HG03039 (cell line): Measurements from ENCODE around the gene PUM1.
"Not testable (repeated sequence)": the region's sequence is repeated elsewhere in the genome, so short reads cannot be mapped to it uniquely, and the experiment has no call there.

Experiments used
- ATAC-seq: cut with Tn5 transposase; IDR thresholded peaks from one replicate; pipeline ENCODE4 v1.9.1; 2021; ENCODE audit warnings: mild to moderate bottlenecking, moderate library complexity; ENCODE audit not compliant: unreplicated experiment

PUM1 gene

GRCh38 chr1:30997463-30998057 is 68.0 kb downstream of the PUM1 start:
- ATAC-seq = no peak

GRCh38 chr1:30995990-30996612 is 69.4 kb downstream of the PUM1 start:
- ATAC-seq = no peak

- no peak for ATAC-seq
These were observed 73.5 kb downstream of the PUM1 start for GRCh38 chr1:30991862-30992606.

- no peak for ATAC-seq
These were observed 74.9 kb downstream of the PUM1 start for GRCh38 chr1:30990591-30990990.

- ATAC-seq = no peak
These were observed 77.5 kb downstream of the PUM1 start for GRCh38 chr1:30988045-30988444.

GRCh38 chr1:30986755-30987154 is 78.8 kb downstream of the PUM1 start:
- no peak for ATAC-seq

- no peak for ATAC-seq
These were observed 80.5 kb downstream of the PUM1 start for GRCh38 chr1:30984991-30985503.

GRCh38 chr1:30984165-30984889 is 81.2 kb downstream of the PUM1 start:
- no peak for ATAC-seq

GRCh38 chr1:30982937-30983336 is 82.6 kb downstream of the PUM1 start:
- ATAC-seq = no peak

- ATAC-seq = no peak
These were observed 83.1 kb downstream of the PUM1 start for GRCh38 chr1:30982431-30982830.

GRCh38 chr1:30981172-30981571 is 84.3 kb downstream of the PUM1 start:
- no peak for ATAC-seq

GRCh38 chr1:30977511-30977910 is 88.0 kb downstream of the PUM1 start:
- no peak for ATAC-seq

- no peak for ATAC-seq
These were observed 88.4 kb downstream of the PUM1 start for GRCh38 chr1:30977105-30977504.

- no peak for ATAC-seq
These were observed 89.4 kb downstream of the PUM1 start for GRCh38 chr1:30976143-30976542.

- ATAC-seq = no peak
These were observed 90.3 kb downstream of the PUM1 start for GRCh38 chr1:30975217-30975616.

- no peak for ATAC-seq
These were observed 91.0 kb downstream of the PUM1 start for GRCh38 chr1:30974536-30974935.

- ATAC-seq = not testable (repeated sequence)
These were observed 93.2 kb downstream of the PUM1 start for GRCh38 chr1:30972349-30972748.

GRCh38 chr1:30971496-30971895 is 94.0 kb downstream of the PUM1 start:
- ATAC-seq = no peak

- no peak for ATAC-seq
These were observed 95.6 kb downstream of the PUM1 start for GRCh38 chr1:30969903-30970302.

GRCh38 chr1:30968220-30968971 is 97.1 kb downstream of the PUM1 start:
- ATAC-seq = no peak
